HG03558 (cell line): ENCODE measurements around the gene SPRY1.

Source experiments
- ATAC-seq: cut with Tn5 transposase; IDR thresholded peaks from one replicate; pipeline ENCODE4 v1.9.1; 2021; ENCODE audit warnings: moderate number of reproducible peaks; ENCODE audit not compliant: unreplicated experiment; ENCODE audit errors: extremely low read depth

SPRY1 gene

DNA sequence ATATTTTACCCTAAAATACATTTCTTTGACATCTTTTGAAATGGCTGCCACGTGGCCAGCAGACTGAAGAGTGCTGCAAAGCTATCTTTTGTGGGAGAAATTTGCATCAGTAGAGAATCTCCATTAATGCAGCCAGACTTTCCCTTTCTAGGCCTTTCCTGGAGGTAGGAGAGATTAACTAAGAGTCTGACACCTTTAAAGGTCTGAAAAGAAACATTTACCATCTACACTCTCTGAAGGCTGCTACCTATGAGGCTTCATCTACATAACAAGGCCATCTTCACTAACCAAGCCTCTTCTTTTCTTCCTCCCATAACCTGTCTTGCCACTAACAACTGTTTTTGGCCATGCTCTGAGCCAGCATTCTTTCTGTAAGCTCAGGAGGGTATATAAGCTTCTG, 17.8 kb upstream of the SPRY1 start:
- no peak for ATAC-seq

DNA sequence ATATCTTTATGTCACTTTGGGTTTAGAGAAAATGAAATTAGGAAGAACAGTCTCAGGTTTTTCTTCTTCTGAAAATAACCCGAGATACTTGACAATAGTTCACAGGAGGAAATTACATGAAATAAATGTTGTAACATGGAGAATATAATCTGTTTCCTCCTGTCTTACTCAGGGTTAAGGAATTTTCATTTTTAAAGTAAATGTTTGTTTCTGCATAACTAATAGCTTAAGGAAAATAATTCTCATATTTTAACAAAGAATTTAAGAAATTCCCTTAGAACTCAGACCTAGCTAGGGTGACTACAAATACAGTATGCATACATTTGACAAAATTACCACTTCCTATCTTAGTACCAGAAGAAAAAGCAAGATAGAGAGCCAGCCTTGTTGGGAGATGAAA, 17.2 kb upstream of the SPRY1 start:
- ATAC-seq: no peak

DNA sequence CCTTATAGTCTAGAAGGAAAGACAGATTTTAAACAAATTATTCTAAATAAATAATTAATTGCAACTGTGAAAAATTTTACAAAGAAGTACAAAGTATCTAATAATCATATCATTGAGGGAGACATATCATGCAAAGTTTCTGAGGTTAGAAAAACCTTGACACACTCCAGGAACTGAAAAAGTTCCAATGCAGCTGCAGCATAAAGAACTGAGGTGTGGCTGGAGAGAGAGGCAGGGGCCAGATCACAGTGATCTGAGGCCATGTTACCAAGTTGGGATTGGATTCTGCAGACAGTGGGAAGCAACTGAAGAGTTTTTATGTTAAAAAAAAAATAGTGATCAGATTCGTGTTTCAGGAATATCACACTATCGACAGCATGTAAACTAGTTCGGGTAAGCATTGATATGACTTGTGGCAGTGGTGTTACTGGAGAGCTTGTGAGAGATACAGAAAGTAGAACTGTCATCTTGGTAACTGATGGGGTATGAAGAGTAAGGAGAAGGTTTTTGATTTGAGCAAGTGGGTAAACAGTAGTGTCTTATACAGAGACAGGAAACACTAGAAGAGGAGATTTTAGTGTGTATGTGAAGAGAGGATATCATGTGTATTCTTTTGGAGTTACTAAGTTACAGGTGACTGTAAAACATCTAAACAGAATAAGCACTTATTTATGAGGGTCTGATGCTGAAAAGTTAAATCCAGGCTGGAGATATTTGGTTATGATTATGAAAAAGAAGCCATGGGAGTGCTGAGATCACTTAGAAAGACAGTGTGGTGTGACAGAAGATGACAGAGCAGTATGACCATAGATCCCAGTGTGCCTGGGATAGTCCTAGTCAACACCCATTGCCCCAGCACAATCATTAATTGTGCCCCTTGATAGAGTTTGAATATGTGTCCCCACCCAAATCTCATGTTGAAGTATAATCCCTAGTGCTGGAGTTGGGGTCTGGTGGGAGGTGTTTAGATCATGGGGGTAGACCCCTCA, 15.6 kb upstream of the SPRY1 start:
- peak; percentile 79 for ATAC-seq

DNA sequence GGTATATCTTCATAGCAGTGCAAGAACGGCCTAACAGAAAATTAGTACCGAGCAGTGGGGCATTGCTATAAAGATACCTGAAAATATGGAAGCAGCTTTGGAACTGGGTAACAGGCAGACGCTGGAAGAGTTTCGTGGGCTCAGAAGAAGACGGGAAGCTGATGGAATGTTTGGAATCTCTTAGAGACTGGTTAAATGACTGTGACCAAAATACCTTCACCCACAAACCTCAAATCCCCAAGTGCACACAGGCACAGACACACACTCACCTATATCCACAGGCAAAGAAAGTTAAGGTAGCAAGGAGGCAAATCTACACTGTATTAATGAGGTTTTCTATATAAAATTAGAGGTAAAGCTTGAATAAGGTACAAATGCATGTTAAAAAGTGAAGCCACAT, 14.6 kb upstream of the SPRY1 start:
- no peak for ATAC-seq

DNA sequence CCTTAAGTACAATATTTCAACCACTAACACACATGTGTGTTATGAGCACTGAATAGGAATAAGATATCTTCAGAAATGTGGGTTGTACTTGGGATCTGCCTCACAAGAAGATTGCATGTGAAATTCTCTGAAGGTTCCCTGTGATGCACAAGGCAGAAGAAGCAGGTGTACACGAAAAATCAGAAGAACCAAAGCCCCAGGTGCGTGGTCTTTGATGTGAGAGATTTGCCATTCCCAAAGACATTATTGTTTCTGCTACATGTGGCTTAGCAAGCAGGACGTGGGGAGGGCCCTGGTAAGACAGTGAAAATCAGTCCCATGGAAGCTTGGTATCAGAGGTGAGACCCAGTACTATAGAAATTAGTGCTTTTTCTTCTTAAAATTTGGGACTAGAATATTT, 13.0 kb upstream of the SPRY1 start:
- ATAC-seq: no peak

DNA sequence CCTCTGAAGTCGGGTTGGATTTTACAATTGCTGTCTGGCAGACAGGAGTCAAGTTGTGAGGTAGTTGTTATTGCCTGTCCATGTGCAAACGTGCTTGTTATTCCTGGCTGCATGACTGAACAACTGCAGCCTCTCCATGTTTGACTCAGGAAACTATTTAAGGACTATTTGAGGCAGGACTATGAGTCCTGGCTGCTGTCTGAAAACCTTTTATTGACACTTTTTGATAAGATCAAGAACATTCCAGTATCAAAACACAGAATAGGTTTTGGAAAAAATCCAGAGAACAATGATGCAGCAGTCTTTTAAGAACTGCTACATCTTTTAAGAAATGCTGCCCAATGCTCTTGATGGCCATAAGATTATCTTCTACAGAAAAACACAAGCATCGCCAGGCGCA, 10.0 kb upstream of the SPRY1 start:
- no peak for ATAC-seq

DNA sequence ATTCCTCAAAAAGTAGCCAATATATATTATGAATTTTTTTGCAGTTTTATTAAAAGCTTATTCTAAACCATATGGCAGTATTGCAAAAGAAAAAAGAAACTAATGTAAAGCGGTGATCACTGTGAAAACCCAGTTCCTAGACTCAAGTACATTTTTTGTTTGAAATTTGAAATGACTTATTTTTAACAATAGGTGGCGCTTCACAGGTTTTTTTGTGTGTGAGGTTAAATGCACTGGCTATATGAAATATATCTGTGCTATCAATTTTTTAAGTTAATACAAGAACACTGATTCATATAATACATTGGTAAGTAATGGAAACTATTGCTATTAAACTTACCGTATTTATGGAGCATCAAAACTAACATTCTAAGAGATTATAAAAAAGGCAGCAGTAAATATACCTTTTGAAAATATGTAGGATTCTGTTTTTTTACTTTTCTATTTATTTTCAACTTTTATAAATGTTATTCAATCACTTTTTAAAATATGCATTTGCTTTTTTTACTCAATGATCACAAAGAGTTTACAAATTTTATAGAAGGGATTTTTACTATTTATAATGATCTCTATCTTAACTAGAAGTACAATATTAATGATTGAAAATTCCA, 5.6 kb upstream of the SPRY1 start:
- no peak for ATAC-seq

DNA sequence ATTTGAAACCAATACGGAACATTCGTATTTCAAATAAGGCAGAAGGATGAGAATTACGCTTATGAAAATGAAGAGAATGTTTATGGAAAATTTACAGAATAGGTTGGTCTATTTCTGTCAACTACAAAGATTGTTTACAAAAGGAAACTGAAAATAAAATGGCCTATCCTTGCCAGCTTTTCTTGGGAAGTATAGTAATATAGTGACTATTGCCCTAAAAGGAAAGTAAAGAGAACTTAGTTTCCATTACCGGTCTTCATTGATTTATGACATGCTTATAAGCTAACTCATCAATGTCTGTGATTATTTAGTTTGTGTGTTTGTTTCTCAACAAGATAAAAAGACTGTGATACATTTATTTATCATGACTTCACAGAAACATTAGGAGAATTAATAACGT, 2.9 kb upstream of the SPRY1 start:
- no peak for ATAC-seq

DNA sequence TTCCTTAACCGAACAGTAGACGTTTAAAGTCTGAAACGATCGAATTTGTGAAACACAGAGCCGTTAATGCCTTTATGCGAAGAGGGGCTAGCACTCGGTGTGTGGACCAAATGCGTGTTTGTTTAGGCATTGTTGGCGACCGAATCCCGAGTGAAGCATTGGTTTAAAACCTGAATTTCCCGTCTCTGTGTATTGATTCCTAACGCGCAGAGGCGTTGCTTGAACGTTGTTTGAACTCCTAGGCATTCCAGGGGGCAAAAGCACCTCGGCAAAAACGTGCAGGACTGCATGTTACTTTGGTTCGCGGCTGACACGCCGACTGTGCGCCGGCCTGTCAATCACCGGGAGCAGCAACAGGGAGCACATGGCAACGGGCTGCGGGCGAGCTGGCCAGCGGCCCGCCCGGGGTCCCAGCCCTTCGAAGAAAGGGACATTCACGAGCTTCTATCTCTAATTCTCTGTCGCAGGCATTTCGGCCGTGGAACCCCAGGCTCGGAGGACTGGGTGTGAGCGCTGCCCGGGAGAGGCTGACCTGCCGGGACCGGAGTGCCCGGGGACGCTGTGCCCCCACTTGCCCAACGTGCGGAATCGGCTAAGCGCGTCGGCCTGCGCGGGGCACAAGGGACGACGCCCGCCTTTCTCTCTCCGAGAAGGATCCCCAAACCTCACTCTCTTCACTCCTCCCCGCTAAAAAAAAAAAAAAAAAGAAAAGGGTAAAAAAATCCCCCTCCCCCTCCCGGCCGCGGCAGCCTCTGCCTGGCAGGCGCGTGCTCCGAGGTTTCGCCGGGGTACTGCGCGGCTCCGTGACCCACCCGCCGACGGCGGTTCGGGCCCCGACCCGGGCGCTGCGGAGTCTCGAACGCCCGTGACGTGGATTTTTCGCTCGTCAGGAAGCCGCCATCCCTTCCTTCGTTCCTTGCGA, 810 bp downstream of the SPRY1 start:
- no peak for ATAC-seq

DNA sequence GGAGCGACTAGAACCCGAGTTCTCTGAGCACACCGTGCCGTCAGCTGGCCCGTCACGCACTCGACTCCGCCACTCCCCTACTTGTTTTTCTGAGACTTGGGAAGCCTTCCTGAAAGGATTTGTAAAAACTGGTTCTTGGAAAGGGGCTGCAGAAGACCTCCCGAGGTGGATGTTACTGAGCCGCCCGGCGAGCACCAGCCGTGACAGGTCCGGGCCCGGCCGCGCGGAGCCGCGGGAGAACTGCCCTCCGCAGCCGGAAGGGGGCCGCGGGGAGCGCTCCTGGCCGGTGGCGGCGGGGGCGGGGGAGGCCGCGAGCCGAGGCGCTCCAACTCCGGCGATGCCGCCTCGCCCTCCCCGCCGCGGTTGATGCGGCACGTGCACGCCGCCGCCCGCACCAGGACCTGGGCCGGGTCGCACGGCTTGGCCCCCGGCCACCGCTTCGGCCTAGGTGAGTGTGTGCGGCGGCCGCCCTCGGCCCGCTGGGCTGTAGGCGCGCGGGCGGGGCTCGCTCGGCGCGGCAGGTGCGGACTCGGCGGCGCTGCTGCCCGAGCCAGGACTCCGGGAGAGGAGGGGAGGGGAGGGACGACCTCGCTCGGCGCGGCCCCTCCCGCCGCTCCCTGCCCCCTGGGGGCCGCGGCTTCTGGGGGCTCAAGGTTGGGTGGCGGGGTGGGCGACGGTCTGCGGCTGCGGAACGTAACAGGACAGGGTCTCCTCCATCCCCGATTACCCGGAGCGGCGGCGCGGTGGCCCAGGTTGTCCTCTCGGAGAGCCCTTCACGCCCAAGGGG, 1.7 kb downstream of the SPRY1 start:
- peak; percentile 25 for ATAC-seq

DNA sequence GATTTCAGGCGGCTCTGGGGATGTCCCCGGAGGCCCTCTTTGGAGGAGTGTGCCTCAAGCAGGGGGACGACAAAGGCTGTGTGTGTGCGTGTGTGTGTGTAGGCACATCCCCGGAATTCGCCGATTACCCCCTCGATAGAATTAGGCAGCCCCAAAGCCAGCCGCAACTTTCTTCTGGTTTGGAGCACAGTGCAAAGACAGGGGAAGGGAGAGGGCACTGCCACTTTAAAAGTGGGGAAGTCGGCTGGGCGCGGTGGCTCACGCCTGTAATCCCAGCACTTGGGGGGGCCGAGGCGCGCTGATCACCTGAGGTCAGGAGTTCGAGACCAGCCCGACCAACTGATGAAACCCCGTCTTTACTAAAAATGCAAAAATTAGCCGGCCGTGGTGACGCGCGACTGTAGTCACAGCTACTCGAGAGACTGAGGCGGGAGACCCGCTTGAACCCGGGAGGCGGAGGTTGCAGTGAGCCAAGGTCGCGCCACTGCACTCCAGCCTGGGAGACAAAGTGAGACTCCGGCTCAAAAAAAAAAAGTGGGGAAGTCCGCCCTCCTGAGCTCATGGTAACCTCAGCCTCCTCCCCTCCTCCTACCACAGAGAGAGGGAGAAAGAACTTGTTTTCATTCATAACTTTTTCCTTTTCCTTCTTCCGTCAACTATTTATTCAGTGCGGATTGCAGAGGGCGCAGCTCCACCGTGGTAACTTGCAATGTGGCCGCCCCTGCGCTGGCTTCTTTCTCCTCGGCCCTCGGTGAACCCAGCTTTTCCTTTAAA, 2.4 kb downstream of the SPRY1 start:
- ATAC-seq: peak; percentile 15

DNA sequence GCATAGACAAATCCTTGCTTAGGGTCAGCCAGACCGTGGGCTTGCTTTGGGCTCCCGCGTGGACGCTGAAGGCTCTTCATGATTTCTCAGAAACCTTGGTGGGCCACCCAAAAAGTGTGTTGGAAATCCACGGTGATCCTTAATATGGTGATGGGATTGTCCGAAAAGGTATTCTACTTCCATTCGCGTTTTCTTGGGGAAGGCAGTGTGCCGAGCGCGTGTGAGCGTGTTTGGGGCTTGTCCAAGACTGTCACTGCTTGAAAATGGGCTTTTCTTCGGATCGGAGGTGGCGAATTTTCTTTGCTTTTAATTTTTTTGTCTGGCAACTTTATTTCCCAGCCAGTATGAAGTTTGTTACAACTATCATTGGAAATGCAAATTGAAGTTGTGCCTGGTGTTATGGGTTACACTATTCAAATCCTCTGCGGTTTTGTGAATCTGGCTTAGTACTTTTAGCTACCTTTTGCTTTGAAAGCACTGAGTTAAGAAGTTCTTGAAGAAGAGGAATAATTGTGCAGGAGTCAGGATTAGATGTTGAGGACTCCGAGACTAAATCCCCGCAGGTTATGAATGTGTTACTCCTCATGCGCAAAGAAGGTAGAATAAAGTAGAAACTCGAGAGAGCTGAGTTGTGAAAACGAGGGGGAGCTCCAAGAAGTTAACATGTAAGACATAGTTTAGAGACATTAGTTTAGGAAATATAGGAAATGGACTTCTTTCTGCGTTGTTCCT, 3.2 kb downstream of the SPRY1 start:
- ATAC-seq: no peak

DNA sequence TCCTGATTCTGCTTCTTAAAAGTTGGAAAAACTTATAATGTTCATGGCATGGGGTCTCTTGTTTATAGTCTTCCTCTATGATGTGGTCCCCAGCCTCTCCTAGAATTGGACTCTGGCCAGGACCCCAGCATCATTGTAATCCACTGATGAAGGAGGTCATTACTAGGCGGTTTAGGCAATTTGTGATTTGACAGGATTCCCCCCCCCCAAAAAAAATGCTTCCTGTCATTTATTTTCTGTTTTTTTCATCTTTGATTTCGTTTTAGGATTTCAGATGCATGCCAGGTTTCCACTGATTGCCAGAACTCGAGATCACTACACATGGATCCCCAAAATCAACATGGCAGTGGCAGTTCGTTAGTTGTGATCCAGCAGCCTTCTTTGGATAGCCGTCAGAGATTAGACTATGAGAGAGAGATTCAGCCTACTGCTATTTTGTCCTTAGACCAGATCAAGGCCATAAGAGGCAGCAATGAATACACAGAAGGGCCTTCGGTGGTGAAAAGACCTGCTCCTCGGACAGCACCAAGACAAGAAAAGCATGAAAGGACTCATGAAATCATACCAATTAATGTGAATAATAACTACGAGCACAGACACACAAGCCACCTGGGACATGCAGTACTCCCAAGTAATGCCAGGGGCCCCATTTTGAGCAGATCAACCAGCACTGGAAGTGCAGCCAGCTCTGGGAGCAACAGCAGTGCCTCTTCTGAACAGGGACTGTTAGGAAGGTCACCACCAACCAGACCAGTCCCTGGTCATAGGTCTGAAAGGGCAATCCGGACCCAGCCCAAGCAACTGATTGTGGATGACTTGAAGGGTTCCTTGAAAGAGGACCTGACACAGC, 4.9 kb downstream of the SPRY1 start:
- ATAC-seq: no peak

DNA sequence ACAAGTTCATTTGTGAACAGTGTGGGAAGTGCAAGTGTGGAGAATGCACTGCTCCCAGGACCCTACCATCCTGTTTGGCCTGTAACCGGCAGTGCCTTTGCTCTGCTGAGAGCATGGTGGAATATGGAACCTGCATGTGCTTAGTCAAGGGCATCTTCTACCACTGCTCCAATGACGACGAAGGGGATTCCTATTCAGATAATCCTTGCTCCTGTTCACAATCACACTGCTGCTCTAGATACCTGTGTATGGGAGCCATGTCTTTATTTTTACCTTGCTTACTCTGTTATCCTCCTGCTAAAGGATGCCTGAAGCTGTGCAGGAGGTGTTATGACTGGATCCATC, 5.5 kb downstream of the SPRY1 start:
- no peak for ATAC-seq

DNA sequence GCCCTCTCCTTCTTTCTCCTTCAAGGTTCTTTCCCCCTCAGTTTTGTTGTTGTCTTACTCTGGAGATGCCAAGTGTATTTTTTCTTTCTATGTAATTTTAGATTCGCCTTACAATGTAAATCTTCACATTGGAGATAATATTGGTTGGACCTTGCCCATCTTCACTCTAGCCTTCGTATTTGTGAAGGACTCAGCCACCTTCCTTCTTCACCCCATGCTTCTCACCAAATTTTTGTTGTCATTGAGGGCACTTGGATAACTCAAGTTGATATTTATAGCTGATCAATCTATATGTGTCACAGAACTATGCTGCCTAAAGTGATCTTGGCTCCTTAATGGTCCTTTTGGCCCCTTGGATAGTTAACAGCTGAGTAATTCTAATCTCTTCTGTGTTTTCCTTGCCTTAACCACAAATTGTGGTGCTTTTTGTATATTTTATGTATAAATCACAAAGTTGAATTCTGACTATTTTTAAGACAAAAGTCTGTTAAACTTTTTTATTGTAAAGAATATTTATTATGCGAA, 6.5 kb downstream of the SPRY1 start:
- no peak for ATAC-seq

DNA sequence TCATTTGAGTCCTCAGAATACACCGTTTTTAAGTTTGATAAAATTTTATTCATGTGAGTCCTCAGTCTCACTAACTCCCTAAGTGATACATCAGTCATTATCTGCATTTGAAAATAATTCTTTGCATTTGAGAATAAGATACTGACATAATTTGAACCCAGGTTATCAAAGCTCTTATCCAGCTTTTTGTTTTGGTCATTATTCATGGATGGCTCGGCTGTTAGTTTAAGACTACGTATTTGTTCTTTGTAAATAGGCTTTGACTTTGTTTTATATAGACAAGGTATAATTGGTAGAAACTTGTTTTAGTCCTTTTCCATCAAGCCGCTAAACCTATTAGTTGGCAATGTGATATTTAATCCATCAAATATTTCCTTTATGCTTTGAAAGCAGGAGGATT, 7.9 kb downstream of the SPRY1 start:
- no peak for ATAC-seq

DNA sequence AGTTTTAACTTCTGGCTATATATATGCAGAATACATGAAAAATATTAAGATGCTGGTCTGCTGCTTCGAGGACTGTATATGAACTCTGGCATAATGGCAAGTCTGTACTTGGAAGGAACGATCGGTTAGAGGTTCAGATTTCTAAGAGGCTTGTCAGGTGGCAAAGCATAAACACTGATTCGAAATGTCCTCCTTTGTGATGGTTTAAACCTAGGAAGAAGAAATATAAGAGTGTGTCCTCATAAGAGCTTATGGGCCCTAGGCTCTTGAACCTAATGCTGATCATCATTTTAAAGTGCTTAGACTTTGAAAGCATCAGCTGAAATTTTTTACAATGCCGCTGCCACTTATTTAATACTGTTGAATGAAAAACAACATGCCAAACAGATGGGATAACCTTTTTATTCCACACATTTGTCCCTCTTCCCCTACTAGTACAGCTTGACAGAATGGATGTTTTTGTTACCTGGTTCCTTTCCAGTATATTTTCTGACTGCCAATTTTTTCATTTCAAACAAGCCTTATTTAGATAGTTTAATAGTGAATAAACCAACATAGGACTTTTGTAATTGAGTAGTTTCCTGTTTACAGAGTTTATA, 8.8 kb downstream of the SPRY1 start:
- no peak for ATAC-seq
